ENCODE results near the gene TBC1D9.

DNA sequence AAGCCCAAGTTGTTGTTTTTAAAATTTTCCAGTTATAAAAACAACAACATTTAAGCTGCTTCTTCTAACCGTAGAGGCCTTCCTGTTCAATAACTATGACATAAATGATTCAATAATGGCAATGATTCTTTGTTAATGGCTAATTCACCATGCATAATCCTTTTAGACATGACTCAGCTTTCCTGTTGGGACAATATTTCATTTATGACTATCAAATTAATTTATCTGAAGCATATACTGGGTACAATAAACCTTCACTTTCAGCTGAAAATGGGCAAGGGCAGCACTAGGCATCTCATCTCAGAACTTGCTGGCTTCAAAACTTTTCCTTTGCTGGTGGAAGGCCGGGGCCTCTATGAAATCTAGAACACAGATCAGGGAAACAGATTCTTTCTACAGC, 38.9 kb downstream of the TBC1D9 start:
- TF ChIP-seq, protein P1, sequence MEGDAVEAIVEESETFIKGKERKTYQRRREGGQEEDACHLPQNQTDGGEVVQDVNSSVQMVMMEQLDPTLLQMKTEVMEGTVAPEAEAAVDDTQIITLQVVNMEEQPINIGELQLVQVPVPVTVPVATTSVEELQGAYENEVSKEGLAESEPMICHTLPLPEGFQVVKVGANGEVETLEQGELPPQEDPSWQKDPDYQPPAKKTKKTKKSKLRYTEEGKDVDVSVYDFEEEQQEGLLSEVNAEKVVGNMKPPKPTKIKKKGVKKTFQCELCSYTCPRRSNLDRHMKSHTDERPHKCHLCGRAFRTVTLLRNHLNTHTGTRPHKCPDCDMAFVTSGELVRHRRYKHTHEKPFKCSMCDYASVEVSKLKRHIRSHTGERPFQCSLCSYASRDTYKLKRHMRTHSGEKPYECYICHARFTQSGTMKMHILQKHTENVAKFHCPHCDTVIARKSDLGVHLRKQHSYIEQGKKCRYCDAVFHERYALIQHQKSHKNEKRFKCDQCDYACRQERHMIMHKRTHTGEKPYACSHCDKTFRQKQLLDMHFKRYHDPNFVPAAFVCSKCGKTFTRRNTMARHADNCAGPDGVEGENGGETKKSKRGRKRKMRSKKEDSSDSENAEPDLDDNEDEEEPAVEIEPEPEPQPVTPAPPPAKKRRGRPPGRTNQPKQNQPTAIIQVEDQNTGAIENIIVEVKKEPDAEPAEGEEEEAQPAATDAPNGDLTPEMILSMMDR (conservative IDR thresholded peaks at IDR 0.05; ENCODE audit: low read length), result no peak
- no peak for TF ChIP-seq EZH2phosphoT487 (IDR thresholded peaks at IDR 0.05; ENCODE audit: borderline replicate concordance, low read depth, low read length)
